ENCODE measurements around the gene MYO1C.
"Not testable (repeated sequence)": the region's sequence is repeated elsewhere in the genome, so short reads cannot be mapped to it uniquely, and the experiment has no call there.

The MYO1C gene

GRCh38 chr17:1508709-1509108 lies 16.2 kb upstream of the MYO1C start:
- in situ Hi-C loops (cut with MboI; ENCODE audit: low sequenced_read_pairs): not testable (repeated sequence)

DNA sequence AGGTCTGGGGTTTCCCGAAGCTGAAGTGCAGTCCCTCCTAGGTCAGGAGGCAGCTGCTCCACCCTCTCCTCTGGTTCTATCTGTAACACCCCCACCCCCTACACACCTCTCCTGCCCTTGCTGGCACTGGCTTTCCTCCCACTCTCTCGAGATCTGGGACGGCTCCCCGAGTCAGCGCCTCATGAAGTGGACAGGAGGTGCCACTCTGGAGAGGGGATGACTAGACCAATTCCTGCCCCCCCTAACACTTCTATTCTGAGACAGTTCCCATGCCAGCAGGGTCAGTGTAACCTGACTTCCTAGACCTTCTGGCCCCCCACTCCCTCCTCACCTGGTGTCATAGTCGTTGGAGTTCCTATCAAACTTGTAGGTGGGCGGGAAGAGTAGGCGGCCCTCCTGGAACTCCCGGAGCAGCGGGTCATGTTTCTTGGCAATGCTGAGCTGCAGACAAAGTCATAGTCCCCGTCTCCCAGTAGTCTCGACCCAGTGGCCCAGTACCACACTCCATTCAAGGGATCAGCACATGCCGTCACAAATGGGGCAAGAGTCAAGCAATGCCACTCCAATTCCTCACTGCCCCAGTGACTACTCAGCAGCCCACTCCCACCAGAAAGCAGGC lies 14.3 kb upstream of the MYO1C start:
- in situ Hi-C loops (cut with MboI; ENCODE audit: low sequenced_read_pairs): no loop called here

GRCh38 chr17:1505586-1505985 lies 13.1 kb upstream of the MYO1C start:
- in situ Hi-C loops (cut with MboI; ENCODE audit: low sequenced_read_pairs): no loop called here

GRCh38 chr17:1504866-1505265 lies 12.4 kb upstream of the MYO1C start:
- in situ Hi-C loops (cut with MboI; ENCODE audit: low sequenced_read_pairs): no loop called here

DNA sequence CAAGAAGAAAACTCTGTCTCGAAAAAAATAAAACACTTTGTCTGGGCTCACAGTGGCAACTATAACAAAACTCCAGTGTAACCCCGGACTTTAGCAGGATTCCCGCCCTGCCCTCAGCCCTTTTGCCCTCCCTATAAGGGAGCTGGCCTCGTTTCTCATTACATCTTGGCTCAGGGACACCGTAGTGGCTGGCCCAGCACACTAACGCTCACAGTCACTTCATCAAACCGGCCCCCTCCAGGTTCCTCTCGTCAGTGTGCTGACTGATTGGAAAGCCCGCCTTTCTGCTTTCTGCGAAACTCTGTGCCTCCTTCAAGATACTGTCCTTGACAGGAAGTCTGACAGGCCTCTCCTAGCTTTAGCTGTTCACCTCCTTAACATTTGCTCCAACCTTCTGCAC lies 11.2 kb upstream of the MYO1C start:
- in situ Hi-C loops (cut with MboI; ENCODE audit: low sequenced_read_pairs): no loop called here

DNA sequence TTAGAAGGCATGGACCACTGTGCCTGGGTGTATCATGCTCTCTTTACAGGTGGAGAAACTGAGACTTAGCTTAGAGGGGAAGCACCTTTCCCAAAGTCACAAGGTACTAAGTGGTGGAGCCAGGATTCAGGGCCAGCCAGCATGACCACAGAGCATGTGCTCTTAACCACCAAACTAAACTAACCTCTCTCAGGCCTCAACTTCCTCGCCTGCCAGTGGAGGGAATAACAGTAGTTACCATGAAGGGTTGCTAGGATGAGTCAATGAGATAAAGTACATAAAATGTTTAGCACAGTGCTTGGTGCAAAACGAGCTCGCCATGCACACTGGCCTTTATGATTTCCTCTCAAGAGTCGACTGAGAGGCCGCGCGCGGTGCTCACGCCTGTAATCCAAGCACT lies 6.4 kb upstream of the MYO1C start:
- in situ Hi-C loops (cut with MboI; ENCODE audit: low sequenced_read_pairs): no loop called here

GRCh38 chr17:1498233-1498632 lies 5.7 kb upstream of the MYO1C start:
- in situ Hi-C loops (cut with MboI; ENCODE audit: low sequenced_read_pairs): no loop called here

DNA sequence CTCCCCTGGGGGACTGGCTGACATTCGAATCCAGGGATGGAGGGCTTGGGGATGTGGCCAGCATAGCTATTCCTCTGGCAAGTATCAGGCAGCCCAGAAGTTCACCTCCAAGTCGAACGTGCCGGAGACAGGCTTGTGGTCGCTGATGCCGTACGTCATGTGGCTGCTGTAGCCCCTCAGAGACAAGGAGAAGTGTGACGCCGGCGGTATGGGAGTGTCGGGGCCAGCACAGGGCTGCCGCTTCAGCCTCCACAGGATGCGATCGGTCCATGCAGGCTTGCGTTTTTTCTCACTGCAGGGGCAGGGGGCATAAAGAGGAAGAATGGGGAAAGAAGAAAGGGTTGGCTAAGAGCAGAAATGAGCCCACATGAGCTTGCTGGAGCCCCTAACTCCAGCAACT lies 5.3 kb upstream of the MYO1C start:
- in situ Hi-C loops (cut with MboI; ENCODE audit: low sequenced_read_pairs): no loop called here

DNA sequence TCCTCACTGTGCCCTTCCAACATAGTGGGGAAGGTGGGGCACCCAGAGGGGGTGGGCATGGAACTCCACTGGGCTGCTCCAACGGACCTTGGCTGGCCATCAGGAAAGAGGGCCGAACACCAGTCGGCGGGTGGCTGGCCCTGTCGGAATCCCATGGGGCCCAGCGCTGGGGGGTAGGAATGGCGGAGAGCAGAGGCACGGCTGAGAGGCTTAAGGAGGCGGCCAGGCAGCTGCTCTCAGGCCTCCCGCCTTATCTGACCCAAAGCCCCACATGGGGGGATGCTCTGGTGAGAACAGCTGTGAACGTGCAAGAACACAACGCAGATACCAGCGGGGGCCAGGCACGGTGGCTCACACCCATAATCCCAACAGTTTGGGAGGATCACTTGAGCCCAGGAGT lies 4.4 kb upstream of the MYO1C start:
- in situ Hi-C loops (cut with MboI; ENCODE audit: low sequenced_read_pairs): no loop called here

DNA sequence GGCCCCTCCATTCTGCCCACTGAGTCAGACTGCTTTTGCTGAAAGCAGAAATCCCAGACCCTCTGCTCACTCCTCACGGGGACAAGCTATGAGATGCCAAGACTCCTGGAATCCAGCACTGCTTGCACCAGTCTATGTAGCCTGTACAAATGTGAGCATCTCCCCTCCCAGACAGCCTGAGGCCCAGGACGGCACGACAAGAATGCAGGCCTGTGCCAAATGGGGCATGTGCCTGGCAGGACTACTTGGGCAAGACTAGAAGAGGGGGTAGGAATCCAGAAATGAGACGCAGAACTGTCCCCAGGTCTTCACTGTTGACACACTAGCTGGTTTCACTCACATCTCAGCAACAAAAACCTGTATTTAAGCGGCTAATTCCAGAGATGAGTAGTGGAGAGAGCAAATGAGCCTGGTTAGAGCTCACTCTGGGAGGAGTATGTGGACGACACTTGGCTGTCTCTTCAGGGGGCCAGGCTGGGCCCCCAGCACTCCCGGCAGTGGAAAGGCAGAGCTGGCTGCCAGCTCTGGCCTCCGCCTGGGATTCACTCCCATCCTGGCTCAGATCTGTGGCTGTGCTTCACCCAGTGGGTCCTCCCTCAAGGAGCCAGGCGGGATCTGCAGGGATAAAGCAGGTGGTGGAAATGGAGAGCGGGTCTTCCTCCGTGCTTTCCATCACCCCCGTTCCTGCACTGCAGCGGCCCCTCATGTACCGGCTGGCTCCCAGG lies 2.9 kb upstream of the MYO1C start:
- in situ Hi-C loops (cut with MboI; ENCODE audit: low sequenced_read_pairs): no loop called here

DNA sequence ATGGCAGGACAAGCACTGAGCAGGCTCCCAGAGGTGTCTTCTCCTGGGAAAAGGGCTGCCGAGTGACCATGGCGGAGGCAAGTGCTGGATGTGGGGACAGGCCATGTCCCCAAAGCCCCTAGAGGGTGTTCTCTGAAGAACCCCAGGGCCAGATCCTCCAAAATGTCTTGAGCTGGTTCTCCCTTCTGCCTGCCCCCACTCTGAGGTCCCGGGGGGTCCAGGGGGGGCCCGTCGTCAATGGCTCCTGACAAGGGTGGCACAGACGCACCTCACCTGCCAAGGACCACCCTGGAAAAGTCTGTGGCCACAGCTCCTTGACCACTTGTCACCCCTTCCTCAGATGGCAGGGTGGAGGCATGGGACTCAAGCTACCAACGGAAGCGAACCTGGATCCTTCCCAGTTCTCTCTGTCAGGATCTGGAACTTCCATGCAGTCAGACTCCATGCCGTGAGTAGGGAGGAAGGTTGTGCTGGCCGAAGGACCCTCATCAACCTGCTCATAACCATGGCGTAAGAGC lies 2.3 kb upstream of the MYO1C start:
- in situ Hi-C loops (cut with MboI; ENCODE audit: low sequenced_read_pairs): no loop called here

GRCh38 chr17:1494203-1494602 lies 1.7 kb upstream of the MYO1C start:
- in situ Hi-C loops (cut with MboI; ENCODE audit: low sequenced_read_pairs): no loop called here

GRCh38 chr17:1493291-1493980 lies 950 bp upstream of the MYO1C start:
- in situ Hi-C loops (cut with MboI; ENCODE audit: low sequenced_read_pairs): no loop called here

DNA sequence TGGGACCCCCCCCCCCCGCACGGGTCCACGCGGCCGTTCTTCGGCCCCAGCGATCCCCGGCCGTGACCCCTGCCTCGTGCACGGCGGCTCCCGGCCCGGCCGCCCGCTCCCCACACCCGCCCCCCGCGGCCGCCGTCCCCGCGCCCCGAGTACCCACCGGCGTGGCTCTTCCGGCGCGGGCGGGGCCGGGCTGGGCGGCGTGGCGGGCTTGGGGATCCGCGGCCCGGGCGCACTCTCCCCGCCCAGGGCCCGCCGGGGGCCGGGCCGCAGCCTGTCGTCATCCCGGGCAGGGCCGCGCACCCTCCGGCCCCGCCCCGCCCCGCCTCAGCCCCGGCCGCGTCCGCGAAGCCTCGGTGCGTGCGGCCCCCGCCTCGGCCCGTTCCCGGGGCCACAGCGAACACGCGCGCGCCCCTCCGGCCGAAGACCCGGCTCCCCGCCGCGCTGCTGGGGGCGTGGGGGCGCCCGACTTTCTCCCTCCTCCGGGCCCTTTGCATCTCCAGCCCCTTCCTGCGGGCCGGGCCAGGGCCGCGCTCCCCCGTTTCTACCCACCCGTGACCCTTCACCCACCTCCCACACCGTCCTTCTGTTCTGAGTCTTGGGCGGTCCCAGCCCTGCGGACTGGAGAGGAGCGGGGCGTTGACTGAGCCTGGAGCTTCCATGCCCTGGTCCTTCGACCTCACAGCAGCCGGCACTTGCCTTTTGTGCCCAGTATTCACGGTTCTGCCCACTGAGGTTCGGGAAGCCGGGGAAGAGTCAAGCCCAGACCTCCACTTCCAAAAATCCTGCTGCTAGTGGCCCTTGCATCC lies 840 bp downstream of the MYO1C start:
- in situ Hi-C loops (cut with MboI; ENCODE audit: low sequenced_read_pairs): no loop called here

DNA sequence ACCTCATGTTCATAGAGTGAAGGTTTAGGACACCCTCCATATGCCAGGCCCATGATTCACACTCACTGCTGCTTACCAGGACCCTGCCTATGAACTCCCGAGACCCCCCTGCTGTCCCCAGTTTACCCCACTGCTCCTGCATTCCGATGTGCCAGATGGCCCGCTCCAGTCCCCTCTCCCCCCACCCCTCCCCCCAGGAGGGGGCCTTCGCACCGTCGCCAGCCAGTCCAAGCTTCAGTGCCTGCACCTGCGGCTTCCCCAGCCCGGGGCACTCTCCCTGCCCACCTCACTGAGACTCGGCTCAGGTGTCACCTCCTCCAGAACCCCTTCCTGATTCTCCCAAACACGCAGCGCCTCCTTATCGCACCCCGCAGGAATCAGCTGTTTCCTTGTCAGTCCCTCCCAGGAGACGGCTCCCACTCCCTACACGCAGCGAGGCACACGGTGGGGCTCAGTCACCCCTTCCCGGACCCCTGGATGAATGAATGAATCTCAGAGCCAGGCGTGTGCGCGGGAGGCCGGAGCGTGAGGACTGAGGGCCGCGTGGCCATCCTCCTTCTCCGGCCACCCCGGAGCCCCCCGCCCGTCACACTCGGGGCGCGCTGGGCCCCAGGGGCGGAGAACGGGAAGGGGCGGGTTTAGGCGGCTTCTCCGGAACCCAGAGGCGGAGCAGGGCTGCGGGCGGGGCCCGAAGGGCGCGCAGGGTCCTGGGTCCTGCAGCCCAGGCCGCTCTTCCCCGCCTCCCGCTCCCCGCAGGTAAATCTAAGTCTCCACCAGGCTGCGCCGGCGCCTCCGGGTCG lies 1.6 kb downstream of the MYO1C start:
- in situ Hi-C loops (cut with MboI; ENCODE audit: low sequenced_read_pairs): no loop called here

DNA sequence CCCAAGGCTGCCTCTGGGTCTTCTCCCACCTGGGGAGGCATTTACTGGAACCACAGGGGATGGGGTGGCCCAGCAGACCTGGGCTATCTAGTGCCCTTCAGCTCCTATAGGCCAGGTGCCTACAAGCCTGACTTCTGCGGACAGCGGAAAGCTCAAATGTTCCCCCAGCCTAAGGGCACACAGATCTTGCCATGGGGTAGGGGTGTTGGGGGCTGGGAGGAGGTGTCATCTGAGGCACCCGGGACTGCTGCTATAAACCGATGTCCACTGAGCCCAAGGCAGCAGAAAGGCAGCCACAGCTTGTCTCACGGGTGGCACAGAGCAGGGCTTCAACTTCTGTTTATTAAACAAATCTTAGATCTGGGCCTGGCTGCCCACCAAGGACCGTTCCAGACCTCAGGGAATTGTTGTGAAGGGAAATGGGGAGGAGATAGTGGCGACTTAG lies 3.6 kb downstream of the MYO1C start:
- in situ Hi-C loops (cut with MboI; ENCODE audit: low sequenced_read_pairs): no loop called here

DNA sequence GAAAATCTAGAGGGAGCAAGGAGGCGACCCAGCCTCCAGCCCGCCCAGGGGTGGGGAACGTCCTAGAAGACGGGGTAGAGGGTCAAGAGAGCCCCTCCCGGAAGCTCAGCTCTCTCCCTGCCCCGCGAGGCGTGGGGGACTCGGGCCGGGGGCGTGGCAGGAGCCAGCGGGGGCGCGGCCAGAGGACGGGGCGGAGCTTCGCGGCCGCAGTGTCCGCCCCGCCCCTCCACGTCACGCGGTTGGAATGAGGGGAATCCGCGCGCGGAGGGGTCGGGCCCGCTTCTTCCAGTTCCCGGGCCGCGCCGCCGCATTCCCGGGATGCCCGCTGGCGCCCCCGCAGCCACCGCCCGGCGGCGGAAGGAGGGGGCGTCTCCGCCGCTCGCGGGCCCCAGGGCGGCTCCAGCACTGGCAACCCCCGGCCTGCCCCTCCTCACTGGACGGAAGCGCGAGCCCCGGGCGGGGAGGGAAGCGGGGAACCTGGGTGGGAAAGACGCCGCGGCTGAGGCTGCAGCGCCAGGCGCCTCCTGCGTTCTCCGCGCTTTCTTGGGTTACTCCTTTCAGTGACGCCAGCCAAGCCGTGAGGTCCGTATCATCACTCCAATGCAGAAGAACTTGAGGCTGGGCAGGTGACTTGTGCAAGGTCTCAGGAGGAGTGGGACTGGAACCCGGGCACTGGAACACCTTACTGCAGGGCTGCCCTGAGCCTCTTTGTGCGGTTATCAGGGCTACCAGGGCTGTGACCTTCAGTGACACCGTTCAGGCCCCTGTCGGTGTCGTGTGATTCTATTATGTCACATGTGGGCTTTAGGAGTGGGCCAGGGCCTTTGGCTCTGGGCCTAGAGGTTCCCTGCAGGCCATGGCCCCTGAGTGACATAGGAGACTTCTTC lies 4.3 kb downstream of the MYO1C start:
- in situ Hi-C loops (cut with MboI; ENCODE audit: low sequenced_read_pairs): no loop called here

GRCh38 chr17:1486802-1487695 lies 5.4 kb downstream of the MYO1C start:
- in situ Hi-C loops (cut with MboI; ENCODE audit: low sequenced_read_pairs): no loop called here

Data from HL-60/S4 (cell line).